Cardiac muscle cell (in vitro differentiated cells and primary cell): ENCODE results near the gene EXOC4. TPM values are rescaled to one million over a fixed set of nuclear protein-coding genes. Genes with fewer than 3 reads are reported as not detected.
A peak's percentile ranks its signal among the peaks of the same experiment; 100 is the strongest.

Experiments
- DNase-seq, 2 donors: peaks; one replicate each; pipeline versions ENCODE4 v3.0.0 to v3.0.0-alpha.2; 2010 to 2017; ENCODE audit warnings: low read depth in 1 of 2, low spot score in 1 of 2
- H3K27ac ChIP-seq: fragments of 200-600 bp; sonication (generic); 2 replicates; pipeline ENCODE4 v1.5.1; 2016
- H3K27me3 ChIP-seq: fragments of 200-600 bp; sonication (generic); 2 replicates; pipeline ENCODE4 v1.6.0; 2016; ENCODE audit warnings: control low read depth
- H3K36me3 ChIP-seq: fragments of 200-600 bp; sonication (generic); 2 replicates; pipeline ENCODE4 v1.5.1; 2016; ENCODE audit warnings: control low read depth
- H3K4me1 ChIP-seq: fragments of 200-600 bp; sonication (generic); 2 replicates; pipeline ENCODE4 v1.8.1; 2017; ENCODE audit warnings: low read depth, mild to moderate bottlenecking, mixed run types
- H3K4me3 ChIP-seq: fragments of 200-600 bp; sonication (generic); 2 replicates; pipeline ENCODE4 v1.5.1; 2016; ENCODE audit warnings: mild to moderate bottlenecking
- H3K9me3 ChIP-seq: fragments of 200-600 bp; sonication (generic); 2 replicates; pipeline ENCODE4 v1.5.1; 2017; ENCODE audit warnings: low read depth, mild to moderate bottlenecking, control low read depth
- CTCF ChIP-seq: IDR thresholded peaks from 2 replicates; pipeline ENCODE4 v1.5.1; 2012; ENCODE audit warnings: low read depth, mild to moderate bottlenecking, low read length
- polyA plus RNA-seq: library from polyadenylated mRNA; unstranded; fragments of >200 nt; fragmentation: Nextera tagmentation; extraction: Ambion mirVana; gene quantifications from 2 replicates; pipeline ENCODE4 v1.2.1, GENCODE V29; 2016
- total RNA-seq: library from RNA; depleted of rRNA; stranded (reverse); fragments of >200 nt; gene quantifications from 2 replicates; pipeline ENCODE4 v1.2.3, GENCODE V29; 2016

The EXOC4 gene
- total and polyA plus RNA-seq, 2 experiments from 2014 or later = 33.6 to 46.0 TPM

GRCh38 chr7:133510326-133511055 is 257.6 kb downstream of the EXOC4 start:
- H3K27me3 ChIP-seq = peaks cover 50% of the 10 kb centered on the region
- no peaks in the 10 kb centered on the region for H3K36me3 ChIP-seq
- H3K4me3 ChIP-seq = no peak overlapping the region
- peak in 1 of 2 donors; percentile 44 for DNase-seq
- H3K4me1 ChIP-seq = no peaks in the 10 kb centered on the region
- H3K27ac ChIP-seq = no peak overlapping the region
- no peaks in the 10 kb centered on the region for H3K9me3 ChIP-seq
- no peak for TF ChIP-seq CTCF

GRCh38 chr7:133511252-133511651 is 258.4 kb downstream of the EXOC4 start:
- H3K36me3 ChIP-seq = no peaks in the 10 kb centered on the region
- H3K4me1 ChIP-seq = no peaks in the 10 kb centered on the region
- H3K27me3 ChIP-seq = peaks cover 43% of the 10 kb centered on the region
- no peak overlapping the region for H3K4me3 ChIP-seq
- no peak for TF ChIP-seq CTCF
- peaks cover 5% of the 10 kb centered on the region for H3K9me3 ChIP-seq
- DNase-seq = no peak
- H3K27ac ChIP-seq = no peak overlapping the region

GRCh38 chr7:133511708-133512107 is 258.8 kb downstream of the EXOC4 start:
- Histone ChIP-seq H3K27ac (no peak overlapping the region), H3K27me3 (peaks cover 38% of the 10 kb centered on the region), H3K4me1 (no peaks in the 10 kb centered on the region), H3K9me3 (peaks cover 5% of the 10 kb centered on the region), H3K36me3 (no peaks in the 10 kb centered on the region), H3K4me3 (no peak overlapping the region)
- no peak for DNase-seq
- no peak for TF ChIP-seq CTCF

- Histone ChIP-seq H3K27me3 (peaks cover 30% of the 10 kb centered on the region), H3K9me3 (peaks cover 5% of the 10 kb centered on the region), H3K4me1 (no peaks in the 10 kb centered on the region), H3K36me3 (no peaks in the 10 kb centered on the region), H3K4me3 (no peak overlapping the region), H3K27ac (no peak overlapping the region)
- DNase-seq = peak in 1 of 2 donors; percentile 81
- TF ChIP-seq CTCF = no peak
These were observed 259.7 kb downstream of the EXOC4 start for GRCh38 chr7:133512560-133512959.

GRCh38 chr7:133513608-133514007 is 260.7 kb downstream of the EXOC4 start:
- peak in 1 of 2 donors; percentile 23 for DNase-seq
- no peak for TF ChIP-seq CTCF
- Histone ChIP-seq H3K27ac (no peak overlapping the region), H3K27me3 (peaks cover 19% of the 10 kb centered on the region), H3K36me3 (no peaks in the 10 kb centered on the region), H3K4me3 (no peak overlapping the region), H3K4me1 (no peaks in the 10 kb centered on the region), H3K9me3 (peaks cover 5% of the 10 kb centered on the region)
